GM23338 (cell line): Measurements from ENCODE around the gene SLC13A5. TPM values are rescaled to one million over a fixed set of nuclear protein-coding genes. Genes with fewer than 3 reads are reported as not detected.

ENCODE experiments used
- ATAC-seq: fragments of 200-7000 bp; cut with Tn5 transposase; 3 replicates; pipeline ENCODE4 v1.9.1; 2020
- DNase-seq: peaks from one replicate; pipeline ENCODE4 v3.0.0-alpha.2; 2015; ENCODE audit warnings: low spot score
- H2AFZ ChIP-seq: fragments of 200-600 bp; sonication (generic); 2 replicates; pipeline ENCODE4 v1.8.0; 2016; ENCODE audit warnings: antibody characterized with exemption, mild to moderate bottlenecking, moderate library complexity
- H3F3A ChIP-seq: fragments of 200-600 bp; sonication (generic); replicated peaks from 2 replicates; pipeline ENCODE4 v1.8.0; 2017; ENCODE audit warnings: antibody characterized with exemption, mixed run types, low read depth
- H3K27ac ChIP-seq: fragments of 200-600 bp; sonication (generic); 2 replicates; pipeline ENCODE4 v1.6.1; 2016; ENCODE audit warnings: low read depth
- H3K27me3 ChIP-seq: fragments of 200-600 bp; sonication (generic); 2 replicates; pipeline ENCODE4 v1.8.0; 2016; ENCODE audit warnings: mild to moderate bottlenecking, mixed run types, moderate library complexity; ENCODE audit not compliant: insufficient read depth
- H3K36me3 ChIP-seq: fragments of 200-600 bp; sonication (generic); 2 replicates; pipeline ENCODE4 v1.8.0; 2016; ENCODE audit warnings: mild to moderate bottlenecking; ENCODE audit not compliant: insufficient read depth
- H3K4me1 ChIP-seq: fragments of 200-600 bp; sonication (generic); 2 replicates; pipeline ENCODE4 v1.8.0; 2016; ENCODE audit warnings: mild to moderate bottlenecking, moderate library complexity; ENCODE audit not compliant: insufficient read depth
- H3K4me2 ChIP-seq: fragments of 200-600 bp; sonication (generic); 2 replicates; pipeline ENCODE4 v1.7.1; 2017; ENCODE audit warnings: mixed run types
- H3K4me3 ChIP-seq: fragments of 200-600 bp; sonication (generic); 2 replicates; pipeline ENCODE4 v1.6.1; 2016; ENCODE audit warnings: mixed run types
- H3K79me2 ChIP-seq: fragments of 200-600 bp; sonication (generic); replicated peaks from 2 replicates; pipeline ENCODE4 v1.8.0; 2017; ENCODE audit warnings: mild to moderate bottlenecking; ENCODE audit not compliant: insufficient read depth
- H3K9me2 ChIP-seq: fragments of 200-600 bp; sonication (generic); 2 replicates; pipeline ENCODE4 v1.8.0; 2017; ENCODE audit not compliant: insufficient read depth
- H4K20me1 ChIP-seq: fragments of 200-600 bp; sonication (generic); replicated peaks from 2 replicates; pipeline ENCODE4 v1.8.0; 2017; ENCODE audit warnings: mild to moderate bottlenecking; ENCODE audit not compliant: insufficient read depth
- H3K27ac Mint-ChIP-seq: 2 replicates; pipeline ENCODE4 v1.8.0; 2020; ENCODE audit warnings: inconsistent platforms, mild to moderate bottlenecking, moderate library complexity, mixed read lengths
- H3K27me3 Mint-ChIP-seq: 3 replicates; pipeline ENCODE4 v1.8.0; 2022; ENCODE audit warnings: low read depth, mild to moderate bottlenecking, moderate library complexity, mixed read lengths, inconsistent platforms; ENCODE audit not compliant: insufficient read depth, poor library complexity
- H3K36me3 Mint-ChIP-seq: 3 replicates; pipeline ENCODE4 v1.8.0; 2021; ENCODE audit warnings: low read depth, mild to moderate bottlenecking, inconsistent platforms, moderate library complexity, mixed read lengths
- H3K4me1 Mint-ChIP-seq: 3 replicates; pipeline ENCODE4 v1.8.0; 2020; ENCODE audit warnings: mild to moderate bottlenecking, inconsistent platforms, mixed read lengths
- H3K4me3 Mint-ChIP-seq: 3 replicates; pipeline ENCODE4 v1.8.0; 2021; ENCODE audit warnings: moderate library complexity, mild to moderate bottlenecking, inconsistent platforms, mixed read lengths
- H3K9me3 Mint-ChIP-seq: 3 replicates; pipeline ENCODE4 v1.8.0; 2020; ENCODE audit warnings: moderate library complexity, mild to moderate bottlenecking, inconsistent platforms, mixed read lengths
- CREB1 ChIP-seq: fragments of 250-450 bp; sonication (Bioruptor Pico); IDR thresholded peaks from 2 replicates; pipeline ENCODE4 v1.5.0; 2020; ENCODE audit warnings: low read depth, mild to moderate bottlenecking, moderate library complexity
- EZH2 ChIP-seq: fragments of 200-600 bp; sonication (generic); IDR thresholded peaks from one replicate; pipeline ENCODE4 v1.8.0; 2017; ENCODE audit warnings: antibody characterized with exemption, mild to moderate bottlenecking, low read depth; ENCODE audit not compliant: unreplicated experiment
- EZH2phosphoT487 ChIP-seq: fragments of 200-600 bp; sonication (generic); IDR thresholded peaks from one replicate; pipeline ENCODE4 v1.8.1; 2018; ENCODE audit warnings: antibody characterized with exemption; ENCODE audit not compliant: unreplicated experiment
- JUNB ChIP-seq: IDR thresholded peaks from one replicate; pipeline ENCODE4 v1.6.1; 2016; ENCODE audit warnings: antibody characterized with exemption; ENCODE audit not compliant: unreplicated experiment
- NANOG ChIP-seq: IDR thresholded peaks from 2 replicates; pipeline ENCODE4 v1.6.1; 2016; ENCODE audit warnings: antibody characterized with exemption, borderline replicate concordance
- POLR2AphosphoS5 ChIP-seq: IDR thresholded peaks from 2 replicates; pipeline ENCODE4 v1.6.1; 2016; ENCODE audit warnings: antibody characterized with exemption, low read depth
- STAT1 ChIP-seq: IDR thresholded peaks from one replicate; pipeline ENCODE4 v1.6.1; 2016; ENCODE audit warnings: antibody characterized with exemption; ENCODE audit not compliant: unreplicated experiment
- ZNF114 ChIP-seq: fragments of 250-450 bp; sonication (Bioruptor Pico); IDR thresholded peaks from 2 replicates; pipeline ENCODE4 v1.5.0; 2020; ENCODE audit warnings: mild to moderate bottlenecking, moderate library complexity
- ZNF331 ChIP-seq: fragments of 250-450 bp; sonication (Bioruptor Pico); IDR thresholded peaks from 2 replicates; pipeline ENCODE4 v1.5.0; 2020; ENCODE audit warnings: low read depth, mild to moderate bottlenecking, moderate library complexity
- polyA plus RNA-seq: library from polyadenylated mRNA; unstranded; fragments of >200 nt; fragmentation: Nextera tagmentation; extraction: Ambion mirVana; gene quantifications from 2 replicates; pipeline ENCODE4 v1.2.1, GENCODE V29; 2016
- total RNA-seq: library from RNA; depleted of rRNA; stranded (reverse); fragments of >200 nt; shearing (Covaris generic); gene quantifications from 2 replicates; pipeline ENCODE4 v1.2.3, GENCODE V29; 2014
- TF ChIP-seq, protein P1 (sequence below), 2 experiments: fragments of 200-600 bp in 1 of 2; sonication (generic) in 1 of 2; conservative IDR thresholded peaks; 2 replicates each; pipeline versions ENCODE4 v1.5.1 to v1.6.1; 2016 to 2017; ENCODE audit warnings: antibody characterized with exemption in 2 of 2, low read depth in 2 of 2, mild to moderate bottlenecking in 2 of 2, moderate library complexity in 1 of 2
- TF ChIP-seq, protein P2 (sequence below): IDR thresholded peaks from 2 replicates; pipeline ENCODE4 v1.6.1; 2016; ENCODE audit warnings: antibody characterized with exemption
- TF ChIP-seq, protein P3 (sequence below): IDR thresholded peaks from one replicate; pipeline ENCODE4 v1.6.1; 2018; ENCODE audit warnings: antibody characterized with exemption; ENCODE audit not compliant: unreplicated experiment
- TF ChIP-seq, protein P4 (sequence below): fragments of 250-450 bp; sonication (Bioruptor Pico); IDR thresholded peaks from 2 replicates; pipeline ENCODE4 v1.5.0; 2020; ENCODE audit warnings: mild to moderate bottlenecking, moderate library complexity

Gene SLC13A5
- total and polyA plus RNA-seq, 2 experiments from 2014 or later, result 1.2 to 2.3 TPM

DNA sequence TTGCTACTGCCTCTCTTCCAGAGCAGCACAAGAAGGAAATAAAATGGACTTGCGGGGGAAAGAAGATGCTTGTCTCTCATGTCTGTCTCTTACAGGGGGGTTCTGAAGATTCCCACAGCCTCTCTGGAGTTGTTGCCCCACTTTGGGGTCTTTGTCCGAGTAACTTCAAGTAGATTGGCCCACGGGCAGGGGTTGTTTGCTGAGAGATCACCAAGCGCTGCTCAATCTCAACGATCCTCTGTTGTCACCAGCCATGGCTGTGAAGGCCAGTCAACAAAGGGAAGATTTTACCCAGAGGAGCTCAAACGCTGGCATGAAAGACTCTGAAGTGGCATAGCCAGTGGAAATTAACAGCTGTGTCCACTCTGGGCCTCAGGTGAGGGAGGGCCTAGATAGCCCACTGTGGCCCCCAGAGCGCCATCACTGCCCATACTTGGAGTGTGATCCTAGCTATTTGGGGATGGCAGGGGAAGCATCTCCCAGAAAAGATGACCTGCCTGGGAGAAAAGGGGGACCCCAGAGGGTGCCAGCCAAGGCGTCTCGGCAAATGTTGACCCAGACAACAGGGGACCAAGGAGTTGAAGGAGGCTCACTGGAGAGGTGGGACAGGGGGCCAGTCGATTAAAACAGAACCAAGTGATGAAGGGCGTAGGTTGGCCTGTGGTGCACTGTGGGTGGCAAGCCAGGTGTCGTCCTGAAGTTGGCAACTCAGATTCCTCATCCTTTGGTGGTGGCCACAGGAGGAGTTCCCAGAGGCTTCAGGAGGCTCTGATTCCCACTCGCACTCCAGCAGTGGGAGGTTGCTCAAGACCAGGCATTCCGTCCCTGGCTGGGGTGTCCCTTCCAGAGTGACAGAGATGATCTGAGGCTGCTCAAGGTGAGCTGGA lies 28.0 kb downstream of the SLC13A5 start:
- no peak for TF ChIP-seq NANOG
- no peak for TF ChIP-seq JUNB
- no peak for TF ChIP-seq EZH2
- no peak for TF ChIP-seq POLR2AphosphoS5
- TF ChIP-seq EZH2phosphoT487, result no peak
- TF ChIP-seq CREB1 (CRISPR knock-in tag), result no peak
- TF ChIP-seq, protein P1, sequence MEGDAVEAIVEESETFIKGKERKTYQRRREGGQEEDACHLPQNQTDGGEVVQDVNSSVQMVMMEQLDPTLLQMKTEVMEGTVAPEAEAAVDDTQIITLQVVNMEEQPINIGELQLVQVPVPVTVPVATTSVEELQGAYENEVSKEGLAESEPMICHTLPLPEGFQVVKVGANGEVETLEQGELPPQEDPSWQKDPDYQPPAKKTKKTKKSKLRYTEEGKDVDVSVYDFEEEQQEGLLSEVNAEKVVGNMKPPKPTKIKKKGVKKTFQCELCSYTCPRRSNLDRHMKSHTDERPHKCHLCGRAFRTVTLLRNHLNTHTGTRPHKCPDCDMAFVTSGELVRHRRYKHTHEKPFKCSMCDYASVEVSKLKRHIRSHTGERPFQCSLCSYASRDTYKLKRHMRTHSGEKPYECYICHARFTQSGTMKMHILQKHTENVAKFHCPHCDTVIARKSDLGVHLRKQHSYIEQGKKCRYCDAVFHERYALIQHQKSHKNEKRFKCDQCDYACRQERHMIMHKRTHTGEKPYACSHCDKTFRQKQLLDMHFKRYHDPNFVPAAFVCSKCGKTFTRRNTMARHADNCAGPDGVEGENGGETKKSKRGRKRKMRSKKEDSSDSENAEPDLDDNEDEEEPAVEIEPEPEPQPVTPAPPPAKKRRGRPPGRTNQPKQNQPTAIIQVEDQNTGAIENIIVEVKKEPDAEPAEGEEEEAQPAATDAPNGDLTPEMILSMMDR (conservative IDR thresholded peaks at IDR 0.05; ENCODE audit: low read depth in 2 of 2), result no peak
- TF ChIP-seq, protein P2, sequence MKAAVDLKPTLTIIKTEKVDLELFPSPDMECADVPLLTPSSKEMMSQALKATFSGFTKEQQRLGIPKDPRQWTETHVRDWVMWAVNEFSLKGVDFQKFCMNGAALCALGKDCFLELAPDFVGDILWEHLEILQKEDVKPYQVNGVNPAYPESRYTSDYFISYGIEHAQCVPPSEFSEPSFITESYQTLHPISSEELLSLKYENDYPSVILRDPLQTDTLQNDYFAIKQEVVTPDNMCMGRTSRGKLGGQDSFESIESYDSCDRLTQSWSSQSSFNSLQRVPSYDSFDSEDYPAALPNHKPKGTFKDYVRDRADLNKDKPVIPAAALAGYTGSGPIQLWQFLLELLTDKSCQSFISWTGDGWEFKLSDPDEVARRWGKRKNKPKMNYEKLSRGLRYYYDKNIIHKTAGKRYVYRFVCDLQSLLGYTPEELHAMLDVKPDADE, result no peak
- TF ChIP-seq, protein P3, sequence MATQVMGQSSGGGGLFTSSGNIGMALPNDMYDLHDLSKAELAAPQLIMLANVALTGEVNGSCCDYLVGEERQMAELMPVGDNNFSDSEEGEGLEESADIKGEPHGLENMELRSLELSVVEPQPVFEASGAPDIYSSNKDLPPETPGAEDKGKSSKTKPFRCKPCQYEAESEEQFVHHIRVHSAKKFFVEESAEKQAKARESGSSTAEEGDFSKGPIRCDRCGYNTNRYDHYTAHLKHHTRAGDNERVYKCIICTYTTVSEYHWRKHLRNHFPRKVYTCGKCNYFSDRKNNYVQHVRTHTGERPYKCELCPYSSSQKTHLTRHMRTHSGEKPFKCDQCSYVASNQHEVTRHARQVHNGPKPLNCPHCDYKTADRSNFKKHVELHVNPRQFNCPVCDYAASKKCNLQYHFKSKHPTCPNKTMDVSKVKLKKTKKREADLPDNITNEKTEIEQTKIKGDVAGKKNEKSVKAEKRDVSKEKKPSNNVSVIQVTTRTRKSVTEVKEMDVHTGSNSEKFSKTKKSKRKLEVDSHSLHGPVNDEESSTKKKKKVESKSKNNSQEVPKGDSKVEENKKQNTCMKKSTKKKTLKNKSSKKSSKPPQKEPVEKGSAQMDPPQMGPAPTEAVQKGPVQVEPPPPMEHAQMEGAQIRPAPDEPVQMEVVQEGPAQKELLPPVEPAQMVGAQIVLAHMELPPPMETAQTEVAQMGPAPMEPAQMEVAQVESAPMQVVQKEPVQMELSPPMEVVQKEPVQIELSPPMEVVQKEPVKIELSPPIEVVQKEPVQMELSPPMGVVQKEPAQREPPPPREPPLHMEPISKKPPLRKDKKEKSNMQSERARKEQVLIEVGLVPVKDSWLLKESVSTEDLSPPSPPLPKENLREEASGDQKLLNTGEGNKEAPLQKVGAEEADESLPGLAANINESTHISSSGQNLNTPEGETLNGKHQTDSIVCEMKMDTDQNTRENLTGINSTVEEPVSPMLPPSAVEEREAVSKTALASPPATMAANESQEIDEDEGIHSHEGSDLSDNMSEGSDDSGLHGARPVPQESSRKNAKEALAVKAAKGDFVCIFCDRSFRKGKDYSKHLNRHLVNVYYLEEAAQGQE, result no peak
- TF ChIP-seq ZNF331 (CRISPR knock-in tag), result no peak
- TF ChIP-seq STAT1, result no peak
- TF ChIP-seq, protein P4, sequence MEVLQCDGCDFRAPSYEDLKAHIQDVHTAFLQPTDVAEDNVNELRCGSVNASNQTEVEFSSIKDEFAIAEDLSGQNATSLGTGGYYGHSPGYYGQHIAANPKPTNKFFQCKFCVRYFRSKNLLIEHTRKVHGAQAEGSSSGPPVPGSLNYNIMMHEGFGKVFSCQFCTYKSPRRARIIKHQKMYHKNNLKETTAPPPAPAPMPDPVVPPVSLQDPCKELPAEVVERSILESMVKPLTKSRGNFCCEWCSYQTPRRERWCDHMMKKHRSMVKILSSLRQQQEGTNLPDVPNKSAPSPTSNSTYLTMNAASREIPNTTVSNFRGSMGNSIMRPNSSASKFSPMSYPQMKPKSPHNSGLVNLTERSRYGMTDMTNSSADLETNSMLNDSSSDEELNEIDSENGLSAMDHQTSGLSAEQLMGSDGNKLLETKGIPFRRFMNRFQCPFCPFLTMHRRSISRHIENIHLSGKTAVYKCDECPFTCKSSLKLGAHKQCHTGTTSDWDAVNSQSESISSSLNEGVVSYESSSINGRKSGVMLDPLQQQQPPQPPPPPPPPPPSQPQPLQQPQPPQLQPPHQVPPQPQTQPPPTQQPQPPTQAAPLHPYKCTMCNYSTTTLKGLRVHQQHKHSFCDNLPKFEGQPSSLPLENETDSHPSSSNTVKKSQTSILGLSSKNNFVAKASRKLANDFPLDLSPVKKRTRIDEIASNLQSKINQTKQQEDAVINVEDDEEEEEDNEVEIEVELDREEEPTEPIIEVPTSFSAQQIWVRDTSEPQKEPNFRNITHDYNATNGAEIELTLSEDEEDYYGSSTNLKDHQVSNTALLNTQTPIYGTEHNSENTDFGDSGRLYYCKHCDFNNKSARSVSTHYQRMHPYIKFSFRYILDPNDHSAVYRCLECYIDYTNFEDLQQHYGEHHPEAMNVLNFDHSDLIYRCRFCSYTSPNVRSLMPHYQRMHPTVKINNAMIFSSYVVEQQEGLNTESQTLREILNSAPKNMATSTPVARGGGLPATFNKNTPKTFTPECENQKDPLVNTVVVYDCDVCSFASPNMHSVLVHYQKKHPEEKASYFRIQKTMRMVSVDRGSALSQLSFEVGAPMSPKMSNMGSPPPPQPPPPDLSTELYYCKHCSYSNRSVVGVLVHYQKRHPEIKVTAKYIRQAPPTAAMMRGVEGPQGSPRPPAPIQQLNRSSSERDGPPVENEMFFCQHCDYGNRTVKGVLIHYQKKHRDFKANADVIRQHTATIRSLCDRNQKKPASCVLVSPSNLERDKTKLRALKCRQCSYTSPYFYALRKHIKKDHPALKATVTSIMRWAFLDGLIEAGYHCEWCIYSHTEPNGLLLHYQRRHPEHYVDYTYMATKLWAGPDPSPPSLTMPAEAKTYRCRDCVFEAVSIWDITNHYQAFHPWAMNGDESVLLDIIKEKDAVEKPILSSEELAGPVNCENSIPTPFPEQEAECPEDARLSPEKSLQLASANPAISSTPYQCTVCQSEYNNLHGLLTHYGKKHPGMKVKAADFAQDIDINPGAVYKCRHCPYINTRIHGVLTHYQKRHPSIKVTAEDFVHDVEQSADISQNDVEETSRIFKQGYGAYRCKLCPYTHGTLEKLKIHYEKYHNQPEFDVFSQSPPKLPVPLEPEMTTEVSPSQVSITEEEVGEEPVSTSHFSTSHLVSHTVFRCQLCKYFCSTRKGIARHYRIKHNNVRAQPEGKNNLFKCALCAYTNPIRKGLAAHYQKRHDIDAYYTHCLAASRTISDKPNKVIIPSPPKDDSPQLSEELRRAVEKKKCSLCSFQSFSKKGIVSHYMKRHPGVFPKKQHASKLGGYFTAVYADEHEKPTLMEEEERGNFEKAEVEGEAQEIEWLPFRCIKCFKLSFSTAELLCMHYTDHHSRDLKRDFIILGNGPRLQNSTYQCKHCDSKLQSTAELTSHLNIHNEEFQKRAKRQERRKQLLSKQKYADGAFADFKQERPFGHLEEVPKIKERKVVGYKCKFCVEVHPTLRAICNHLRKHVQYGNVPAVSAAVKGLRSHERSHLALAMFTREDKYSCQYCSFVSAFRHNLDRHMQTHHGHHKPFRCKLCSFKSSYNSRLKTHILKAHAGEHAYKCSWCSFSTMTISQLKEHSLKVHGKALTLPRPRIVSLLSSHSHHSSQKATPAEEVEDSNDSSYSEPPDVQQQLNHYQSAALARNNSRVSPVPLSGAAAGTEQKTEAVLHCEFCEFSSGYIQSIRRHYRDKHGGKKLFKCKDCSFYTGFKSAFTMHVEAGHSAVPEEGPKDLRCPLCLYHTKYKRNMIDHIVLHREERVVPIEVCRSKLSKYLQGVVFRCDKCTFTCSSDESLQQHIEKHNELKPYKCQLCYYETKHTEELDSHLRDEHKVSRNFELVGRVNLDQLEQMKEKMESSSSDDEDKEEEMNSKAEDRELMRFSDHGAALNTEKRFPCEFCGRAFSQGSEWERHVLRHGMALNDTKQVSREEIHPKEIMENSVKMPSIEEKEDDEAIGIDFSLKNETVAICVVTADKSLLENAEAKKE (CRISPR knock-in tag), result no peak
- no peak for TF ChIP-seq ZNF114 (CRISPR knock-in tag)
- Mint-ChIP-seq H3K9me3 (no peaks in the 10 kb centered on the region; the same call in 2 of the 3 replicates), H3K4me3 (no peak overlapping the region), H3K27me3 (peaks cover 2% of the 10 kb centered on the region), H3K36me3 (no peaks in the 10 kb centered on the region), H3K4me1 (peaks cover 3% of the 10 kb centered on the region; the same call in 1 of the 3 replicates), H3K27ac (no peak overlapping the region)
- Histone ChIP-seq H3K4me3 (no peak overlapping the region), H3K27ac (no peak overlapping the region), H4K20me1 (no peaks in the 10 kb centered on the region), H3F3A (no peaks in the 10 kb centered on the region), H3K9me2 (no peaks in the 10 kb centered on the region), H3K4me2 (no peak overlapping the region), H3K27me3 (no peaks in the 10 kb centered on the region), H3K4me1 (no peaks in the 10 kb centered on the region), H3K36me3 (no peaks in the 10 kb centered on the region), H2AFZ (no peak overlapping the region), H3K79me2 (no peaks in the 10 kb centered on the region)
- no peak for ATAC-seq
- DNase-seq, result no peak
